GM19452 (cell line): ENCODE results near the gene PRKG1.
"Not testable (repeated sequence)": the region's sequence is repeated elsewhere in the genome, so short reads cannot be mapped to it uniquely, and the experiment has no call there.

Source experiments
- ATAC-seq: cut with Tn5 transposase; IDR thresholded peaks from one replicate; pipeline ENCODE4 v1.9.1; 2021; ENCODE audit not compliant: unreplicated experiment

PRKG1 gene

GRCh38 chr10:51716981-51717380 is 642.7 kb downstream of the PRKG1 start:
- ATAC-seq = no peak

DNA sequence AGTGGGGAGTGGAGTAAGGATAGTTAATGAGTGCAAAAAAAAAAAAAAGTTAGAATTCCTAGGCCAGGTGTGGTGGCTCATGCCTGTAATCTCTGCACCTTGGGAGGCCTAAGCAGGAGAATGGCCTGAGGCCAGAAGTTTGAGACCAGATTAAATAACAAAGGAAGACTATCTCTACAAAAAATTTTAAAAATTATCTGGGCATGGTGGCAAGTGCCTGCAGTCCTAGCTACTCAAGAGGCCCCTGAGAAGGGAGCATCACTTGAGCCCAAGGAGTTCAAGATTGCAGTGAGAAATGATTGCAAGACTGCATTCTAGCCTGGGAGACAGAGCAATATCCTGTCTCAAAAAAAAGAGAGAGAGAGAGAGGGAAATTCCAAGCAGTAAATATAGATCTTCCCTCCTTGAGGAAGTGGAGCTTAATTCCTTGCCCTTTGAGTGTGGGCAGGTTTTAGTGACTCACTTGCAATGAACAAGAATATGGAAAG is 644.6 kb downstream of the PRKG1 start:
- no peak for ATAC-seq

- no peak for ATAC-seq
Measured at GRCh38 chr10:51724038-51724437, 649.8 kb downstream of the PRKG1 start.

DNA sequence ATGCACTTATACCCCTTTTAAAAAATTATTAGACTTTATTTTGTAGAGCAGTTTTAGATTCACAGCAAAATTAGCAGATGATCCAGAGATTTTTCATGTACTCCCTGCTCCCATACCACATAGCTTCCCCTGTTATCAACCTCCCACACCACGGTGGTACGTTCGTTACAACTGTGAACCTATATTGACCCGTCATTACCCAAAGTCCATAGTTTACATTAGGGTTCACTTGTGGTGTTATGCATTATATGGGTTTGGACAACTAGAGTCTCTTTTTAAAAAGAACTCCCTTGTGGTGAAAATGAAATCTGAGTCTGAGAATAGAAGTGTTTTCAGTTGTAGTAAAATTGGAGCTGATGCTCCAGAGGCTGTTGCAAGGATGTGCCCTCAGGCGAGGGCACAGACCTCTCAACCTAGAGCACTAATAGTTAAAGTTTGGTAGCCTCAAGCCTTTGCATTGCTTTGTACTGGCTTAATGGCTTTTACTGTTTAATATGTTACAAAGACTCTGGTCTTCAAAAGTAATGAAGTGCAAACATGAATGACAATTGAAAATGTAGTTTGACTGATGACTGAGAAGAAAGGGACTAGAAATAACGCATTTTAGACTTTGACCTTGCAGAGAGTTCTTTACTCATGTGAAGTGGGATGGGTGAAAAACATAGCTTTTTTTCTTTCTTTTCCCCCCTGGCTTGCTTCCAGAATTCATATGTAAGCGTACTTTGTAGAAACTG is 655.7 kb downstream of the PRKG1 start:
- no peak for ATAC-seq

DNA sequence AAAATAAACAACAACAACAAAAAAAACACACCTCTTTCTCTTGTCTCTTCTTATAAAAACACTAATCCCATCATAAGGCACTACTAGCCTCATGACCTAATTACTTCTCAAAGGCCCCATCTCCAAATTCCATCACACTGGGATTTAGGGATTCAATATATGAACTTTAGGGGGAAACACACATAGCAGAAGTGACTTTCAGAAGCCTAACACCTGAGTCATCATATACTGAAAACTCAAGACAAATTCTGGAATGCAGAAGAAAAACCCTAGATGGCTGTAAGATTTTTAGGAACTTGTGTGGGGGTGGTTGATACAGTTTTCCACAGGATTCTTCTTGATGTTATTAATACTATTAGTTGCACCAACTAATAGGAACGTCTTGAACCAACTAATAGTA is 658.8 kb downstream of the PRKG1 start:
- ATAC-seq = no peak

- ATAC-seq = peak; percentile 86
Measured at GRCh38 chr10:51743146-51743545, 668.9 kb downstream of the PRKG1 start.

DNA sequence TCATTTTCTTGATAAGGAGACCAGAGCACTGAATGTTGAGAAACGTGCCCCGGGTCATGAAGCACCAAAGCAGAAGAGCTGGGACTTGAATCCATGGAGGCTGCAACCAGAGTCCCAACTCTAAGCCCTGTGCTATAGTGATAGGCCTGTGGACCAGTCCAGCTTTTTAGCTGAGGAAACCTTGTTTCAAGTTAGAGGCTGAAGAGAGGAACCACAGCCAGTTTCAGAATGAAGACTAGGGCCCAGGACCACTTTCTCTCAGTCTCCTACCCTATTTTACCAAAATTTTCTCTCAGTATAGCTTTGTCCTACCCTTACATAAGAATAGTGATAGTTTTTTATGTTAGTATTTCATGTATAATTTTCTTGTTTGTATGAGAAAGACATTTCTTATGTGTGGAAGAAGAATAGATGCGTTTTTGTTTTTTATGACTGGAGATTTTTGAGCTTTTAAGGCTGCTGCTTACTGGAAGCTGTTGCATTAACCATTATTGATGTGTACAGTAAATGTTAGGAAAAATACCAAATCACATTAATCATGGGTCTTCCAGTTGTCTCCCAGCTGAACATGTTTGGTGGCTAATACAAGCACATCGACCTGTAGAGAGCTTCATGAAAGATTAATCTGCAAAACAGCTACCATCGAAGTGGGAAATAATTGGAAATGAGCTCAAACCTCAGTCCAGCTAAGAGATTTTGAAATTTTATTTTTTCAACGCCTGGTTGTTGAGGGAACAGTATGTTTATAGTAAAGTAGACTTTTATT is 670.1 kb downstream of the PRKG1 start:
- no peak for ATAC-seq

GRCh38 chr10:51745397-51745796 is 671.1 kb downstream of the PRKG1 start:
- ATAC-seq = no peak

- no peak for ATAC-seq
Measured at GRCh38 chr10:51747216-51747615, 672.9 kb downstream of the PRKG1 start.

- ATAC-seq = no peak
Measured at GRCh38 chr10:51748959-51749358, 674.7 kb downstream of the PRKG1 start.

GRCh38 chr10:51758366-51758765 is 684.1 kb downstream of the PRKG1 start:
- no peak for ATAC-seq

DNA sequence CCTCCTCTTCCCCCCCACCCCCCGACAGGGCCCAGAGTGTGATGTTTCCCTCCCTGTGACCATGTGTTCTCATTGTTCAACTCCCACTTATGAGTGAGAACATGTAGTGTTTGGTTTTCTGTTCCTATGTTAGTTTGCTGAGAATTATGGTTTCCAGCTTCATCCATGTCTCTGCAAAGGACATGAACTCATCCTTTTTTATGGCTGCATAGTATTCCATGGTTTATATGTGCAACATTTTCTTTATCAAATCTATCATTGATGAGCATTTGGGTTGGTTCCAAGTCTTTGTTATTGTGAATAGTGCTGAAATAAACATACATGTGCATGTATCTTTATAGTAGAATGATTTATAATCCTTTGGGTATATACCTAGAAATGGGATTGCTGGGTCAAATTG is 684.6 kb downstream of the PRKG1 start:
- ATAC-seq = not testable (repeated sequence)

GRCh38 chr10:51759896-51760534 is 685.7 kb downstream of the PRKG1 start:
- peak; percentile 50 for ATAC-seq

DNA sequence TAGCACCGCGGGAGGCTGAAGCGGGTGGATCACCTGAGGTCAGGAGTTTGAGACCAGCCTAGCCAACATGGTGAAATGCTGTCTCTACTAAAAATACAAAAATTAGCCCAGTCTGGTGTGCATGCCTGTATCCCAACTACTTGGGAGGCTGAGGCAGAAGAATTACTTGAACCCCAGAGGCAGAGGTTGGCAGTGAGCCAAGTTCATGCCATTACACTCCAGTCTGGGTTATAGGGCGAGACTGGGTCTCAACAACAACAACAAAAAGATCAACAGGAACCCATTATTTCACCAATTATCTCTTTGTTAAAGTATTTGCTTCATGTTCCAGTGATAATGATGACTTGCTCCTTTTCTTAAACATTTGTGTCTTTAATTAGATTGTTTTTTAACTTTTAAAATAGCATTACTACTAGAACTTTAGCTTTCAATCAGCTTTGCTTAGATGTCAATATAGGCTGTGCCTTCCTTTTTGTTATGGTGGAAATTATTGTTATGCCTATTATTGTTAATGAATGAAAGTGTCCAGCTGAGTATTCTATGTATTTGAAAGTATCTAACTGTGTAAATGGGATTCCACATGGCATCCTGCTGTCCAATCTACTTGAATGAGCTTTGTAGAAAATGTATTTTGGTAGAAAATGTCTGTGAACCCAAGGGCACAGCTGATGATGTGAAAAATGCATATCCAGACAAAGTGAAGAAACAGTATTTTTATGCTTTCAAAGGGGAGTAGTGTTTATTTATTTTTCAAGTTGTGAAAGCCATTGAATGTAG is 686.8 kb downstream of the PRKG1 start:
- no peak for ATAC-seq

- no peak for ATAC-seq
Measured at GRCh38 chr10:51763746-51764145, 689.5 kb downstream of the PRKG1 start.

DNA sequence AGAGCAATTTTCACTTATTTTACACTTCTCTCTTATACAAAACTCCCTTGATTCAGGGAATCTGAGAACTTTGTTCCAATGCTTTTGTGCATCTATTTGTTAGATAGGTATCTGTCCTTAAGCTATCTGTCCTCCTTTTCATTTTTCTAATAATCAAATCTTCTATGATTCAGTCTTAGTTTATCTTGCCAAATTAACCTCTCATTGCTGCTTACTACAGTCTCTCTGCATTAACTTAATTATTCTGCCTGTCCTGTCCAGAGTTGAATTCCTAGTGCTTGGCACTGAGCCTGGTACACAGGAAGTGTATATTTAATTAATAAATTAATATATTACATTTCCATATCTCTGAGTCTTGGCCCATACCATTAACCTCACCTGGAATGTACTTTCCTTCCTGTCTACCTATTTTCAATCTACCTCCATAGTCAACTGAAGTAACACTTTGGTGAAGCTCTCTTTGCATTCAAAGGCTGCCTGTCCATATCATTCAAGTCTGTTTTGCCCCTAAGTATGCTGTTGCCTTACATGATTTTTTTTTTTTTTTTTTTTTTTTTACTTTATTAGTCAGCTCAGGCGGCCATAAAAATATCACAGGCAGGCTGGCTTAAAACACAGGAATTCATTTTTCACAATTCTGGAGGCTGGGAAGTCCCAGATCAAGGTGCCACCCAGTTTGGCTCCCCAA is 691.1 kb downstream of the PRKG1 start:
- no peak for ATAC-seq

GRCh38 chr10:51766423-51767102 is 692.3 kb downstream of the PRKG1 start:
- ATAC-seq = no peak

GRCh38 chr10:51767103-51767763 is 692.9 kb downstream of the PRKG1 start:
- ATAC-seq = no peak

GRCh38 chr10:51768886-51769465 is 694.7 kb downstream of the PRKG1 start:
- no peak for ATAC-seq
